Measurements from ENCODE around the gene RMI2.

RMI2 gene

DNA sequence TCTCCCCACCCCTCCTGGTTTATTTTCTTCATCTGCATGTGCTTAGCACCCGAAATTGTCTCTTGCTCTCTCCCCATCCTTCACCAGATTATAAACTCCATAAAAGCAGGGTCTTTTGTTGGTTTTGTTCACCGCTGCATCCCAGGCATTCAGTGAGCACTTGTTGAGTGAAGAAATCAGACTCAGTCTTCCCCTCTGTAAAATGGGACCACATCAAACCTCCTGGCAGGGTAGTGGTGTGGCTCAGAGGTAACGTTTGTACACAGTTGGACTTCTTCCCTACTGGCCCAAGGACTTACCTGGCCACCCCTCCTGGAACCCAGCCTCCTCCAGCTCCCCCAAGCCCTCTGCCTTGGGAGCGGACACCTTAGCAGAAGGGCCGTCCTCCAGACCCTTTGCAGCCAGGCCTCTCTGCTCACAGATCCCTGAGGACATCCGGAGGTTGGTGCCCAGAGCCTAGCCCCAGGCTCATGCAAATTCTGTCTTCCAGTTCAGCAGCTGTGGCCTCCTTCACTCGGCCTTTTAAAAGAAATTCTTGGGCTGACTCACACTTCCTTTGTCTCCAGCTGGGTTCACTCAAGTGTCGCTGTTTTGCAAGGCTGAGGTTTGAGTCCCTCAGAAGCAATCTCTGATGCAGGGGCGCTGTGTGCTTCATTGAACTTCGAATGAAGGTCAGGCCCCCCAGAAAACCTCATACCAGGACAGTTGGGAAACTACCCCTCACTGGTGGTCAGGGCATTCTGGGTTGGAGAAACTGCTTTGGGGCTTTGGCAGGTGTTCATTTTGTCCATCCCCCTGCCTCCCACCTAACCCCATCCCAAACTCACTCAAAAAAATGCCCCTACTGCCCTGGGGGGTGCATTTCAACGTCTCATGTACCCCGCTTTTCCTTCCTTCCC, 16.8 kb upstream of the RMI2 start:
- no peak for TF ChIP-seq POLR2A (IDR thresholded peaks at IDR 0.05; ENCODE audit: low read depth, low read length)
- FAIRE-seq, result peak; percentile 41
- DNase-seq (ENCODE audit: insufficient read length, low spot score), result peak; percentile 93

DNA sequence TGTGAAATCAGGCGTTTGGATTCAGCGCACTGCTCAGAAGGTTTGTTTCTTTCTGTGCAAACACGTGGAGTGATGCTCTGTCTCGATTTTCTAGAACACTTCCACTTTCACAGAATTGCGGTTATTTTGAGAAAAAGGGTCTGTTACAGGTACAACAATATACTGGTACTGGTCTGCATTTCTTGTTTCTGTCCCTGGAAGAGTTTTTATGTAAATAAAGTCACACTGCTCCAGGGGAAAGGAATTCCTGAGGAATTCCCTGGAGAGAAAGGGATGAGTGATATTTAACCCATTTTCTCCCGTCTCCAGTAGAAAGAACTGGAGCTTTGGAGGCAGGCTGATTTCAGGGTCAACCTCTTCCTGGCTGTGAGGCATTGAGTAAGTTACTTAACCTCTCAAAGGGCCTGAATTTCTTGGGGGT, 16.2 kb upstream of the RMI2 start:
- DNase-seq (ENCODE audit: insufficient read length, low spot score), result no peak
- TF ChIP-seq POLR2A (IDR thresholded peaks at IDR 0.05; ENCODE audit: low read depth, low read length), result no peak
- FAIRE-seq, result no peak

DNA sequence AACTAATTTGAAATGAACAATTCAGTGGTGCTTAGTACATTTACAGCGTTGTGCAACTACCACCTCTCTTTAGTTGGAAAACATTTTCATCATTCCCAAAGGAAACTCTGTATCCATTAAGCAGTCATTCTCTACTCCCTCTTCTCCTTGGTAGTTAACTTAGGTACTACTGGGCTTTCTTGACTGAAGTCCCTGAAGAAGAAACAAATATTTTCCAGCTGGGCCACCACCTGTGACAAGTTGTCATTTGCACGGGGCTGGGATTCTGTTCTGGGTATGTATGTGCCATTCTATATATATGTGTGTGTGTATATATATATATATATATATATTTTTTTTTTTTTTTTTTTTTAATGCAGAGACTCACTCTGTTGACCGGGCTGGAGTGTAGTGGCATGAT, 15.4 kb upstream of the RMI2 start:
- no peak for FAIRE-seq

DNA sequence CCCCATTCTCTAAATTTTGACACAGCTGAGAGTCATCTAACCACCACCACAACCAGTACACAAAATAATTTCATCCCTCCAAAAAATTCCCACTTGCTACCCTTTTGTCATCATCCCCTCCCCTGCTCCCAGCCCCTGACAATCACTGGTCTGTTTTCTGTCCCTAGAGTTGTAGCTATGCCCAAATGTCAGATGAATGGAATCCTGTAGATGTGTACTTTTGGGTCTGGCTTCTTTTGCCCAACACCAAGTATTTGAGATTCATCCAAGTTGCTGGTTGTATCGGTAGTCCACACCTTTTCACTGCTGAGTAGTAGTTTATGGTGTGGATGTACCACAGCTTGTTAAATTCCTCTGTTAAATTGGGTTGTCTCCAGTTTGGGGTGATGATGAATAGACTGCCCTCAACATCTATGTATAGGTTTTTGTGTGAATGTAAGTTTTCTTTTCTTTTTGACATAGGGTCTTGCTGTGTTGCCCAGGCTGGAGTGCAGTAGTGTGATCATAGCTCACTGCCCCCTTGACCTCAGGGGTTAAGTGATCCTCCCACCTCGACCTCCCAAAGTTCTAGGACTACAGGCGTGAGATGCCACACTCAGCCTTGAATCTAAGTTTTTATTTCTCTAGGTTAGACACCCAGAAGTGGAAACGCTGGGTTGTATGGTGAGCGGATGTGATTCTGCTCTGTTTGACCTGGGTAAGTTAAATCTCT, 14.6 kb upstream of the RMI2 start:
- no peak for TF ChIP-seq POLR2A (IDR thresholded peaks at IDR 0.05; ENCODE audit: low read depth, low read length)
- DNase-seq (ENCODE audit: insufficient read length, low spot score), result no peak
- FAIRE-seq, result no peak

More for the DNA sequence above, 15.4 kb upstream of the RMI2 start:
- no peak for DNase-seq (ENCODE audit: insufficient read length, low spot score)
- TF ChIP-seq POLR2A (IDR thresholded peaks at IDR 0.05; ENCODE audit: low read depth, low read length), result no peak

DNA sequence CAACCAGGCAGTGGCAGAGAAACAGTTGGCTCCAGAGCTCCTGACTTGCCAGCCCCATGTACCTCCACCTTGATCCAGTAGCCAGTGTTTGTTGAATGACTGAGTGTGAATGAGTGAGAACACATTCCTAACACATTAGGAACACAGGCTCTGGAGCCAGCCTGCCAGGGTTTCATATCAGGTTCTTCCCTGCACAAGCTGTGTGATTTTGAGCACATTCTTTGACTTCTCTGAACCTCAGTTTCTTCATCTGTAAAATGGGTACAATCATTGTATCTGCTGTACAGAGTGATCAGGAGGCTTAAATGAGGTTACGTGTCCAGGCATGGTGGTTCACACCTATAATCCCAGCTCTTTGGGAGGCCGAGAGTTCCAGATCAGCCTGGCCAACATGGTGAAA, 13.3 kb upstream of the RMI2 start:
- DNase-seq (ENCODE audit: insufficient read length, low spot score) (no peak), FAIRE-seq (no peak)
- no peak for TF ChIP-seq POLR2A (IDR thresholded peaks at IDR 0.05; ENCODE audit: low read depth, low read length)

DNA sequence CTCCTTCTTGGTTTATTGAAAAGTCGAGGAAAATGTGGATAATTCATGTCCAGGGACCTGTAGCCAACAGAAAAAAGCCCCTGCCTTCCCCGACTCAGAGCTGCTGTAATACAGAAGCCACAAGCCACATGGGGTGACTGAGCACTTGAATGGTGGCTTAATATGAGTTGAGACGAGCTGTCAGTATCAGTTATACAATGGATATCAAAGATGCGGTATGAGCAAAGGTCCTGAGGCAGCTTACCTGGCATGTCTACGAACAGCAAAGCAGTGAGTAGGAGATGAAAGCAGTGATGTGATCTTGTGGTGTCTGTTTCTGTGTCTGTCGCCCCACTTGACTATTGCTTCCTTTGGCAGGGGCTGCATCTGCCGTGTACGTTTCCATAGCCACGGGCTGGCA, 12.2 kb upstream of the RMI2 start:
- DNase-seq (ENCODE audit: insufficient read length, low spot score) (no peak), FAIRE-seq (no peak)
- no peak for TF ChIP-seq POLR2A (IDR thresholded peaks at IDR 0.05; ENCODE audit: low read depth, low read length)

DNA sequence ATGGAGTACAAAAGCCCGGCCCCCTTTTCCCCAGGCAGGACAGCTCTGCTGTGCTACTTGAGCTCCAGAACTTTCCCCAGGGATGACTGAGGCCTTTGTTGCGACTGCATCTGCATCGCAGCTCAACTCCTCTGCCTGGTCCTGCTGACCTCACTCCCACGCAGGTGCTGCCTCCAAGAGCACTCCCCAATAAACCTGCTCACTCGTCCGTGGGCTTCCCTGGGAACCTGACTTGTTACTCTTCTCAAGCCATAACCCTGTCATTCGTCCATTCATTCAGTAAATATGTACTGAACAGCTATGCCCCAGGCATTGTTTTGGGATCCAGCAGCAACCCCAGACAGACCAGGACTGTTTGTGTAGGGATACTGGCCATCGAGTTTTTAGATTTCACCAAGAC, 11.6 kb upstream of the RMI2 start:
- FAIRE-seq, result no peak
- no peak for TF ChIP-seq POLR2A (IDR thresholded peaks at IDR 0.05; ENCODE audit: low read depth, low read length)
- no peak for DNase-seq (ENCODE audit: insufficient read length, low spot score)

DNA sequence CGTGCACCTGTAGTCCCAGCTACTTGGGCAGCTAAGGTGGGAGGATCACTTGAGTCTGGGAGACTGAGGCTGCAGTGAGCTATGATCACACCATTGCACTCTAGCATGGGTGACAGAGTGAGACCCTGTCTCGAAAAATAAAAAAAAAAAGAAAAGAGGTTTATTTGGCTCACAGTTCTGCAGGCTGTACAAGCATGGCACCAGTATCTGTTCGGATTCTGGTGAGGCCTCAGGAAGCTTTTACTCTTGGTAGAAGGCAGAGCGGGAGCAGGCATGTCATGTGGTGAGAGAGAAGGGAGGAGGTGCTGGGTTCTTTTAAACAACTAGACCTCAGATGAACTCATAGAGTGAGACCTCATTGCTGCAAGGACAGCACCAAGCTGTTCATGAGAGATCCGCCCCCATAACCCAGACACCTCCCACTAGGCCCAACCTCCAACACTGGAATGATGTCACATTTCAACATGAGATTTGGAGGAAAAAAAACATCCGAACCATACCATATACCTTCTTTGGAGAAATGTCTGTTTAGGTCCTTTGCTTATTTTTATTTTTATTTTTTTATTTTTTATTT, 10.3 kb upstream of the RMI2 start:
- no peak for FAIRE-seq
- DNase-seq (ENCODE audit: insufficient read length, low spot score), result no peak
- TF ChIP-seq POLR2A (IDR thresholded peaks at IDR 0.05; ENCODE audit: low read depth, low read length), result no peak

DNA sequence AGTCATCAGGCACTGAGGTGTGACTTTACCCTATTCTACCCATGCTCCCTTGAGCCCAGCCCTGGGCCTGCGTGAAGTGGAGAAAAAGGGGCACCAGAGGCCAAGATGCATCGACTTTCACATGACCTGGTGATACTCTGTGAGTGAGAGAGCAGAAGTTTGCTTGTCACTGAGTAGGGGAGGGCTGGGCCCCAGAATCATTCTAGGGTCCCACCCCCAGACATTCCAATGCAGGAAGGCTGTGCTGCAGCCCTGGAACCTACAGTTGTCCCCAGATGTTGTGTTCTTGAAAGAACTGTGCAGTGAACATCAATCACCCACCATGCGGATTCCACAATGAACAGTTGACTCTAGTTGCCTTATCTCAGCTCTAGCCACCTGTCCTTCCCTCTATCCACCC, 6.2 kb upstream of the RMI2 start:
- FAIRE-seq, result no peak
- no peak for TF ChIP-seq POLR2A (IDR thresholded peaks at IDR 0.05; ENCODE audit: low read depth, low read length)
- no peak for DNase-seq (ENCODE audit: insufficient read length, low spot score)

DNA sequence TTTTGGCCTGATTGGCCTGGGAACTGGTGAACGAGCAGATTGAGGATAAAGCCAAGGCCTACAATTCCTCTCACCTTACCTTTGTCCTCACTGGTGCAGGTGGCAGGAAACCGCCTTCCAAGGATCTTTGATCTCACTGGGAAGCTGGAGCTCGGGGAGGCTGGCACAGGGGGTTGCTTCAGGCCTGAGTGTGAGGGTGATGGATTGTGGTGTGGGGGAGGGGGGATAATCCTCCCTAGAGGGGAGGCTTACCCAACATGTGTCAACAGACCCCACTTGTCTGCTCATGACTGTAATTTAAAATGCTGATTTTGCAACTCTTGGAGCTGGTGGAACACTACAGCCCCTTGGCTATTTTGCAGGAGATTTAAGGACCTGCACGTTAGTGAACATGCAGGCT, 4.5 kb upstream of the RMI2 start:
- TF ChIP-seq POLR2A (IDR thresholded peaks at IDR 0.05; ENCODE audit: low read depth, low read length), result no peak
- no peak for FAIRE-seq
- no peak for DNase-seq (ENCODE audit: insufficient read length, low spot score)

DNA sequence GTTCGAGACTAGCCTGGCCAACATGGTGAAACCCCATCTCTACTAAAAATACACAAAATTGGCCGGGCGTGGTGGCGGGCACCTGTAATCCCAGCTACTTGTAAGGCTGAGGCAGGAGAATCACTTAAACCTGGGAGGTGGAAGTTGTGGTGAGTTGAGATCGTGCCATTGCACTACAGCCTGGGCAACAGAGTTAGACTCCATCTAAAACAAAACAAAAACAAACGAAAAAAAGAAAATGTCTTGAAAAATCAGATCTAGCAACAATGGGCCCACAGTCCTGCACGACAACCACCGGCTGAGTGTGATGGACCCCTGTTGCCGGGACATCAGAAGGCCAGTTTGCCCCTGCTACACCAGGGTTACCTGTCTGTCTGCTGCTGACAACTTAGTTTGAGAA, 3.9 kb upstream of the RMI2 start:
- TF ChIP-seq POLR2A (IDR thresholded peaks at IDR 0.05; ENCODE audit: low read depth, low read length), result no peak
- FAIRE-seq, result no peak
- no peak for DNase-seq (ENCODE audit: insufficient read length, low spot score)

DNA sequence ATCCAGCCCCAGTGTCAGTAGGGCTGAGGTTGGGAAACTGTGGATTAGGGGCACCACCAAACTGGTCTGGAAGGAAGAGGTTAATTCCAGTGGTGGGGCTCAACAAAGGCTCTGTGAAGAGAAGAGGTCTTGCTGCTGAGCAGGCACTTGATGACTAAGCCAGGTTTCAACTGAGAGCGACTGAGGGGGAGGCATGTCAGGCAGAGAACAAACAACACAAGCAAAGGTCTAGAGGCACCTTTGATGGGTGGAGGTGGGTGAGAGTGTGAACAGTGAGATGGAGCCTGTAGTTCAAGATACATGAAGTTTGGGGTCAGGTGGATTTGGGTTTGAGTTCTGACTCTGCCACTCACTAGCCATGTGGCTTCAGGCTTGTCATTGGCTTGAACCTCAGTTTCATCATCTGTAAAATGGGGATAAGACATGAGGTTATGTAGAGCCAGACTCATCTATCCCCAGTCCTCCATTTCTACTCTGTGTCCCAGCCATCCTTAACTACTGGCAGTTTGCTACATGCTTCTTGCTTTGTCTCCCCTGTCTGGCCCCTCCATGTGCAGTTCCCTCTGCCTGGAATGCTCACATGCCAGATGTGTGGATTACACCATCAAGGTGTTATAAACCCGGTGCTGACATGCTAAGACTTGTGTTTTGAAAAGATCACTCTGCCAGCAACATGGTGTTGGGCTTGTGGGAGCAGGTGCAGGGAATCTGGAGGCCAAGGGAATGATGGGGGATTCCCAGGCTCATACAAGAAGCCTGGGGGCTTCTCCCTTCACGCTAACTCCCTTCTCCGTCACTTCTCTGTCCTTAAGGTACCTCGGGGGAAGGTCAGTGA, 3.0 kb upstream of the RMI2 start:
- no peak for TF ChIP-seq POLR2A (IDR thresholded peaks at IDR 0.05; ENCODE audit: low read depth, low read length)
- DNase-seq (ENCODE audit: insufficient read length, low spot score) (no peak), FAIRE-seq (no peak)

DNA sequence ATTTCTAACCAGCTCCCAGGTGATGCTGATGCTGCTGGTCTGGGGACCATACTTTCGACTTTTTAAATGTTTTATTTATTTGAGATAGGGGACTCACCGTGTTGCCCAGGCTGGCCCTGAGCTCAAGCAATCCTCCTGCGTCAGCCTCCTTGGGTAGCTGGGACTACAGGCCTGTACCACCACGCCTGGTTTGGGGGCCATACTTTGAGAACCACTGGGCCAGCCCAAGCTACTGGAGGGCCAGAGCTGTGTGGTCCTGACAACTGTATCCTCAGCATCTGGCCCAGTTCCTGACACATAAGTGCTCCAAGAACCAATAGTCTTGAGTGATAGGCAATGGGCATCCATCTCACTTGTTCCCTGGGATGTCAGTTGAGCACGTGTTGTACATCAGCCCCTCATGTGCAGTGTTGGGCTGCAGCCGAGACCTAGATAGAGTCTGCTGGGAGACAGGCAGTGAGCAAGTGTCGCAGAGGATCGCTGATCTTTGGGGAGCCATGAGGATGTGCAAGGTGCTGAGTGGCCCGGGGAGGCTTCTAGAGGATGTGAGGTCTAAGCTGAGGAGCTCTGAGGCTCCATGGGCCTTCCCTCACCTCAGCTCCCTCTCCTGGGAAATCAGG, 1.6 kb downstream of the RMI2 start:
- FAIRE-seq (no peak), DNase-seq (ENCODE audit: insufficient read length, low spot score) (no peak)
- no peak for TF ChIP-seq POLR2A (IDR thresholded peaks at IDR 0.05; ENCODE audit: low read depth, low read length)

All from H54 (cell line).